OCI-LY7 (cell line): Measurements from ENCODE around the gene ACER3. TPM values are rescaled to one million over a fixed set of nuclear protein-coding genes. Genes with fewer than 3 reads are reported as not detected.

ENCODE experiments used
- BruUV-seq: library from RNA; stranded (reverse); fragments of 400-500 nt; replicated peaks from 2 replicates; lab custom pipeline; 2021; lab: Mats Ljungman, UMichigan
- CTCF ChIA-PET: fragments of 300-600 bp; sonication (Branson Sonifier 250); formaldehyde crosslinking; loops from one replicate; lab custom pipeline; 2022; ENCODE audit warnings: antibody characterized with exemption; ENCODE audit not compliant: unreplicated experiment; lab: Charles Lee
- POLR2A ChIA-PET: fragments of 300-600 bp; sonication (Branson Sonifier 250); formaldehyde crosslinking; loops from one replicate; lab custom pipeline; 2022; ENCODE audit warnings: antibody characterized with exemption; lab: Charles Lee
- DNase-seq: peaks from one replicate; pipeline ENCODE4 v3.0.0-alpha.2; 2015; ENCODE audit warnings: low spot score
- H2AFZ ChIP-seq: fragments of 200-600 bp; sonication (generic), shearing (Covaris generic); 2 replicates; pipeline ENCODE4 v1.6.1; 2014; ENCODE audit warnings: mild to moderate bottlenecking, antibody characterized with exemption, low read length, moderate library complexity
- H3K27ac ChIP-seq: fragments of 200-600 bp; sonication (generic); 2 replicates; pipeline ENCODE4 v1.5.1; 2014; ENCODE audit warnings: mixed run types, low read depth, mild to moderate bottlenecking, moderate library complexity, low read length, inconsistent platforms; ENCODE audit not compliant: poor library complexity, severe bottlenecking
- H3K36me3 ChIP-seq: fragments of 200-600 bp; sonication (generic); 2 replicates; pipeline ENCODE4 v1.6.1; 2014; ENCODE audit warnings: mild to moderate bottlenecking, antibody characterized with exemption, low read length, moderate library complexity, mixed read lengths; ENCODE audit not compliant: insufficient read depth
- H3K4me1 ChIP-seq: fragments of 200-600 bp; sonication (generic); 2 replicates; pipeline ENCODE4 v1.5.1; 2014; ENCODE audit warnings: mild to moderate bottlenecking, low read length; ENCODE audit not compliant: insufficient read depth, poor library complexity, severe bottlenecking
- H3K4me2 ChIP-seq: fragments of 200-600 bp; sonication (generic); 2 replicates; pipeline ENCODE4 v1.6.1; 2014; ENCODE audit warnings: mild to moderate bottlenecking, low read length
- H3K4me3 ChIP-seq: fragments of 200-600 bp; sonication (generic); 2 replicates; pipeline ENCODE4 v1.5.1; 2014; ENCODE audit warnings: mild to moderate bottlenecking, low read depth, low read length; ENCODE audit not compliant: poor library complexity, severe bottlenecking
- H3K79me2 ChIP-seq: fragments of 200-600 bp; sonication (generic); 2 replicates; pipeline ENCODE4 v1.6.1; 2016; ENCODE audit warnings: low read depth, mild to moderate bottlenecking, low read length, moderate library complexity, mixed read lengths; ENCODE audit not compliant: insufficient read depth
- H3K9me2 ChIP-seq: fragments of 200-600 bp; sonication (generic); 2 replicates; pipeline ENCODE4 v1.6.1; 2016; ENCODE audit warnings: mild to moderate bottlenecking, low read length, mixed read lengths; ENCODE audit not compliant: insufficient read depth
- H3K9me3 ChIP-seq: fragments of 200-600 bp; sonication (generic); 2 replicates; pipeline ENCODE4 v1.6.1; 2014; ENCODE audit warnings: mild to moderate bottlenecking, mixed run types, low read length, mixed read lengths
- H4K20me1 ChIP-seq: fragments of 200-600 bp; sonication (generic); 2 replicates; pipeline ENCODE4 v1.6.1; 2014; ENCODE audit warnings: mild to moderate bottlenecking, antibody characterized with exemption, low read length, moderate library complexity, mixed read lengths; ENCODE audit not compliant: insufficient read depth
- EZH2phosphoT487 ChIP-seq: fragments of 200-600 bp; sonication (generic); IDR thresholded peaks from 2 replicates; pipeline ENCODE4 v1.6.1; 2018; ENCODE audit warnings: low read depth, borderline replicate concordance, mild to moderate bottlenecking, mixed run types, antibody characterized with exemption, low read length, moderate library complexity, mixed read lengths
- intact Hi-C: fragments of 100-400 bp; cut with micrococcal nuclease; formaldehyde crosslinking; loops from one replicate; pipeline ENCODE4 v1.10.0; 2022; ENCODE audit not compliant: unreplicated experiment
- total RNA-seq, 2 experiments: library from RNA; depleted of rRNA in 1 of 2; stranded (reverse); fragments of >200 nt in 1 of 2; shearing (Covaris generic) in 1 of 2; gene quantifications; 2 replicates each; pipeline ENCODE4 v1.2.3, GENCODE V29; 2014 to 2022
- TF ChIP-seq, protein P1 (sequence below): fragments of 200-600 bp; sonication (generic); conservative IDR thresholded peaks from 2 replicates; pipeline ENCODE4 v1.5.1; 2014; ENCODE audit warnings: mild to moderate bottlenecking, antibody characterized with exemption, low read length, moderate library complexity, mixed read lengths

Gene ACER3
- total RNA-seq, 2 experiments from 2014 or later = 3.0 to 12.2 TPM

DNA sequence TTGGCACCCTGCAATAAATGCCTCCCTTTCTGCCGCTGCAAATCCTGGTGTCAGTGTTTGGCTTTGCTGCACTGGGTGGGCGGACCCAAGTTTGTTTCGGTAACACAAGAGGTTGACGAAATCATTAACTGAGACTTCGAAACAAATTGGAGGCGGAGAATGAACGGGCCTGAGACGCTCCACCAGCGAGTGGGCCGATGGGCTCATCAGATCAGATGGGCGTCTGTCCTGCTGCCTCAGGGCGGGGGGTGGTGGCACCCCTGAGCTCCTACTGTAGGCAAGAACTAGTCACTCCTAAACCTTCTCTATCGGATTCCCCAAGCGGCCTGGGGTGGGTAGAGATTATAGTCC is 205.1 kb downstream of the ACER3 start:
- no peak for DNase-seq
- POLR2A ChIA-PET = no interaction called here

DNA sequence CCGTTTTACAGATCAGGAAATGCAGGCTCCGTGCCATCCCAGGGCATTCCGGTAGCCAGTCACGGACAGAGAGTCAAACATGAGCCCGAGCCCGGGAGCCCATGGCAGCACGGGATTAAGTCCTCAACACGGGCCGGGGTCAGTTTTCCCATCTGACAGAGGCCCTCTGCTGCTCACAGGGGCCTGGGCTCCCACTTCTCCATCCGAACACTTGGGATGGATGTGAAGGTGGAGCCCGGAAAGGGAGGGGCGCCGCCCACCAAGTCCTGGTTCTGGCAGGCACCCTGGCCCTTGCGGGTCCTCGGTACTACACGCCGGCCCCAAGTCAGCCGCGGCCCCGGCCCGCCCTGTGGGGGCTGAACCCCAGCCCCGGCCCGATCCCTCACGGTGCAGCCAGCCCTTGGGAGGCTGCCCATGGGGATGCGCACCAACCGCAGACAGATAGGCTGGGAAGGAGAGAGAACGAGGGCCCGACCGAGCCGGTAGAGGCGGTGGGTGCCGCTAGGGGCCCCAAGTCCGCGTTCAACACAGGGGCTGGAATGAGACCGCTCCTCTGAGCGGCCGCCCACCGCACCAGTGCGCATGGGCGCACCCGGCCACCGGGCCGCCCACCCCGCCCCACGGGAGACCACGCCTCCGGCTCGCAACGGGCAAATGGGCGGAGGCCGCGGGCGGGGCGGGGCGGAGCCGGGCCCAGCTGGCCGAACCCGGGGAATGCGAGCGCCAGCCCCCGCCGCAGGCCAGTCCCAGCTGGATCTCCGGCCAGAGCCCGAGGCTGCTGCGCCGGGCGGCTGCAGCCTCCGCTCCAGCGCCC is 205.7 kb downstream of the ACER3 start, which contains the start of gene CAPN5:
TSS of gene CAPN5 (plus strand) at position 743 of the 814 bp plus-strand sequence. CDS start 17,916 bp downstream, outside the sequence.
- H4K20me1 ChIP-seq = no peaks in the 10 kb centered on the region
- CTCF ChIA-PET = interaction anchor here (0.6 kb wide), 1 partner anchor 42 kb away, joined by 3 read pairs; no protein-coding TSS in a partner anchor
- POLR2A ChIA-PET = no interaction called here
- TF ChIP-seq, protein P1, sequence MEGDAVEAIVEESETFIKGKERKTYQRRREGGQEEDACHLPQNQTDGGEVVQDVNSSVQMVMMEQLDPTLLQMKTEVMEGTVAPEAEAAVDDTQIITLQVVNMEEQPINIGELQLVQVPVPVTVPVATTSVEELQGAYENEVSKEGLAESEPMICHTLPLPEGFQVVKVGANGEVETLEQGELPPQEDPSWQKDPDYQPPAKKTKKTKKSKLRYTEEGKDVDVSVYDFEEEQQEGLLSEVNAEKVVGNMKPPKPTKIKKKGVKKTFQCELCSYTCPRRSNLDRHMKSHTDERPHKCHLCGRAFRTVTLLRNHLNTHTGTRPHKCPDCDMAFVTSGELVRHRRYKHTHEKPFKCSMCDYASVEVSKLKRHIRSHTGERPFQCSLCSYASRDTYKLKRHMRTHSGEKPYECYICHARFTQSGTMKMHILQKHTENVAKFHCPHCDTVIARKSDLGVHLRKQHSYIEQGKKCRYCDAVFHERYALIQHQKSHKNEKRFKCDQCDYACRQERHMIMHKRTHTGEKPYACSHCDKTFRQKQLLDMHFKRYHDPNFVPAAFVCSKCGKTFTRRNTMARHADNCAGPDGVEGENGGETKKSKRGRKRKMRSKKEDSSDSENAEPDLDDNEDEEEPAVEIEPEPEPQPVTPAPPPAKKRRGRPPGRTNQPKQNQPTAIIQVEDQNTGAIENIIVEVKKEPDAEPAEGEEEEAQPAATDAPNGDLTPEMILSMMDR = peak; percentile 52; the same call in 1 of the 2 replicates
- TF ChIP-seq EZH2phosphoT487 = no peak
- H3K4me1 ChIP-seq = peaks cover 9% of the 10 kb centered on the region
- BruUV-seq = no TSS peak
- H3K4me3 ChIP-seq = peak within 1 kb of the TSS; percentile 80
- H3K9me2 ChIP-seq = no peaks in the 10 kb centered on the region
- H3K36me3 ChIP-seq = no peaks in the 10 kb centered on the region
- H3K27ac ChIP-seq = no peak within 1 kb of the TSS
- peak within 1 kb of the TSS; percentile 97 for H2AFZ ChIP-seq
- DNase-seq = peak; percentile 90
- no peaks in the 10 kb centered on the region for H3K9me3 ChIP-seq
- peak within 1 kb of the TSS; percentile 94 for H3K4me2 ChIP-seq
- intact Hi-C loops = loop anchor here (1.0 kb wide), 2 partner anchors 19 to 25 kb away; no protein-coding TSS in a partner anchor
- no peaks in the 10 kb centered on the region for H3K79me2 ChIP-seq

More for the DNA sequence above, 205.1 kb downstream of the ACER3 start:
- intact Hi-C loops = loop anchor here (1.0 kb wide), 2 partner anchors 19 to 25 kb away; no protein-coding TSS in a partner anchor
- BruUV-seq = no TSS peak
- H3K9me2 ChIP-seq = no peaks in the 10 kb centered on the region
- peak overlapping the region; percentile 94 for H3K4me2 ChIP-seq
- H3K4me1 ChIP-seq = peaks cover 9% of the 10 kb centered on the region
- CTCF ChIA-PET = interaction anchor here (0.6 kb wide), 1 partner anchor 42 kb away, joined by 3 read pairs; no protein-coding TSS in a partner anchor
- no peaks in the 10 kb centered on the region for H4K20me1 ChIP-seq
- H3K27ac ChIP-seq = no peak overlapping the region
- H3K79me2 ChIP-seq = no peaks in the 10 kb centered on the region
- peak overlapping the region; percentile 97 for H2AFZ ChIP-seq
- H3K4me3 ChIP-seq = peak overlapping the region; percentile 80
- TF ChIP-seq, protein P1 = no peak
- no peaks in the 10 kb centered on the region for H3K36me3 ChIP-seq
- no peaks in the 10 kb centered on the region for H3K9me3 ChIP-seq
